HG02623 (cell line): ENCODE measurements around the gene ASB5.
A peak's percentile ranks its signal among the peaks of the same experiment; 100 is the strongest.
"Not testable (repeated sequence)": the region's sequence is repeated elsewhere in the genome, so short reads cannot be mapped to it uniquely, and the experiment has no call there.

Source experiments
- ATAC-seq: cut with Tn5 transposase; IDR thresholded peaks from one replicate; pipeline ENCODE4 v1.9.1; 2021; ENCODE audit warnings: moderate library complexity; ENCODE audit not compliant: unreplicated experiment

Gene ASB5

DNA sequence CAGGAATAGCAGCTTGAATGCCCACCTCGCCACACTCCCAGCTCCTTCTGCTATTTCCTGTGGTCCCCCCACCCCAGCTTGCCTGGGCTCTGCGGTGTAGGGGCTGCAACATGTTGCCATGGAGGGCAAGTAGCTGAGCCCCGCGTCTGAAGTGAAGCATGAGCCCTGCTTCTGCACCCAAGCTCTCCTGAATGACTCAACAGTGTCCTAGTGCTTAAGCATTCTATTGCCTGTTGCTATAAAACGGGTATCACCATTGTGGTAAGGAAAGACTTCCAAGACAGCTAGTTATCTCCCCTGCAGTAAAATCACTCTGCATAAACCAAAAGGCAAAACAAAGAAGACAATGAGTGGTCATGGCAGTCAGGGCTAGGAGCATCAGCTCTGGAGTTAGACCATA, 42.3 kb downstream of the ASB5 start:
- no peak for ATAC-seq

DNA sequence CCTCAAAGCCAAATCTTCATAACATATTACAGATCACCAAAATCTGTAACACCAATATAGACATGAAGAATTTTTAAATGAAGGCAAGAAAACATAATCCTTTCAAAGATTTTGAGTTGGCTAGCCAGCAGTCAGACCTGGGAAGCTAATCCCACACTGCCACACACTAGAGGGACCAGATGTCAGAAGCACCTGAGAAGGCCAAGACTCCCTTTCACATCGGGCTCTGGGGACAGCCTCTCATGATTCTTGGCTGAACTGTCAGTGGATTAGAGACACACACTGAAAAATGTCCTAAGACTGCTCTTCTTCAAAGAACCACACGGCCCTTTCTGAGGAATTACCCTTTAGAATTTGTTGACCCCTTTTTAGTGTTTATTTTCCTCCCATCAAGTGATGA, 45.5 kb downstream of the ASB5 start:
- ATAC-seq: no peak

DNA sequence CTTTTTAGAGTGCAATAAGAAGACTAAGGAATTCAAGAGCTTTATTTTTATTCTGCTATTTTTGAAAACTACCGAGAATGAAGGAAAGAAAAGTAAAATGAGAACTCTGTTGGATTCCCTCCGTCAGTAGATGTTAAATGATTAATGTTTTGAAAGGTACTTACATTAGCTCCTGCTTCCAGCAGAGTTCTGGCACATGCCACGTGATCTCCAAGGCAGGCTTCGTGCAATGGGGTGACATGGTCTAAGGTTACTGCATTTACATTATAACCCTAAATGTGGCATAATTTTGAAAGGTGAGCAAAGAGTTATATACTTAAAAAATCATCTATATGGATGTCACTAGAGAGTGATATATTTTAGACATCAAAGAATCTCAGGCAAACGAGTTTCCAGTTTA, 46.9 kb downstream of the ASB5 start:
- no peak for ATAC-seq

DNA sequence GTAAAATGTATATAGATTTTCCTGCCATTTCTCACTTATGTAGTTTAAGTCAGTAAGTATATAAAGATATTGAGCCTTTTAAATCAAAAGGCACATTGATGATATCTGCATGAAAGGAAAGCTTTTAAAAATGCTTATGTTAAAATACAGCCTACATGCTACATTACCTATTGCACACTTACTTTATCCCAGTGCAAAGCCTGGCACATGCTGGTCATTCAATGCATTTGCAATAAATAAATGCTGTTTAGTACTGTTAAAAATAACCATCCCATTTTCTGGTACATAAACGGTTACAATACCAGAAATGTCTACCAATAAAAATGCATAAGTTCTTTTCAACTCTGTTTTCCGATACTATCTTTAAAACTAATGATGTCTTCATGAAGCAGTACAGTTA, 51.5 kb downstream of the ASB5 start:
- ATAC-seq: no peak

DNA sequence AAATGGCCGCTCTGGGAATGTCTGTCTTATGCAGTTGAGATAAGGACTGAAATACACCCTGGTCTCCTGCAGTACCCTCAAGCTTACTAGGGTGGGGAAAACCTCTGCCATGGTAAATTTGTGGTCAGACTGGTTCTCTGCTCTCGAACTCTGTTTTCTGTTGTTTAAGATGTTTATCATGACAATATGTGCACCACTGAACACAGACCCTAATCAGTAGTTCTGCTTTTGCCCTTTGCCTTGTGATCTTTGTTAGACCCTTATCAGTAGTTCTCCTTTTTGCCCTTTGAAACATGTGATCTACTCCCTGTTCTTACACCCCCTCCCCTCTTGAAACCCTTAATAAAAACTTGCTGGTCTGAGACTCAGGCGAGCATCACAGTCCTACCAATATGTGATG, 56.7 kb downstream of the ASB5 start:
- ATAC-seq: not testable (repeated sequence)

DNA sequence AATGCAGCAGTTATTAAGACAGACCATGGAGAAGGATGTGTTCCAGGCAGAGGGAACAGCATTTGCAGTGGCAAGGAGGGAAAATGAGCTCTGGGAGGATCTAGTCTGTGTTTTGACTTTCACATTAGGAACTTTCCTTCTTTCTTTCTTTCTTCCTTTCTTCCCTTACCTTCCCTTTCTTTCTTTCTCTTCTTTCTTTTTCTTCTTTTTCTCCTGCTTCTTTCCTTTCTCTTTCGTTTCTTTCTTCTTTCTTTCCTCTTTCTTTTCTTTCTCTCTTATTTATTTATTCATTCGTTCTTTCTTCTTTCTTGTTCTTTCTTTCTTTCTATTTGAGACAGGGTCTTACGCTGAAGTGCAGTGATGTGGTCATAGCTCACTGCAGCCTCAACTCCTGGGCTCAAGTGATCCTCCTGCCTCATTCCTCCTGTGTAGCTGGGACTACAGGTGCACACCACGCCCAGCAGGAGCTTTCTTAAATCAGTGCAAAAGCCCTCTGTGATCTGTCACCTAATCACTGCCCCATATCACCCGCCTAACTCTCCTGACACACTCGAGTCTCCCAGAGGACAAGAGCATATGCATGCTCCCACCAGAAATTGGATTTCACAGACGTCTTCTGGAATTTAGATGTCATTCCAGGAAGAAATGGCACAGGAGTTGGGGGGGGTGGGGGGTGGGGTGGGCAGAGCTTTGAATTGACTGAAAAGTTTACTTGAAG, 58.3 kb downstream of the ASB5 start:
- no peak for ATAC-seq

DNA sequence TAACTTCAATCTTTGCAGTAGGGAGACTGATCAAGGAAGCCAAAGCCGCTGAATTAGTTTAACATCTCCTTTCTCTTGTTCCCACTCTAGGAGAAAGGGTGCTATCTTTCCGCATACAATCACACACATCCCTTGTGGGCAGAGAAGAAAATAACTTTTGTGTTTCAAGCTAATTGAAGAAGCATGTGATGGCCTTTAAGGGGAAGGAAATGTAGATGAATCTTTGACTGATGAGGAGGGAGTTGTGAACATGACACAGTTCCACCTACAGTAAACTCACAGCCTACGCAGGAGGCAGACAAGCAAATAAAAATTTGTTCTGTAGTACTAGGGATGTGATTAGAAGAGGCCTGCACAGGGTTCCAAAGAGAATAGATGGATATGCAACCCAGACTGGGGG, 58.9 kb downstream of the ASB5 start:
- ATAC-seq: no peak

DNA sequence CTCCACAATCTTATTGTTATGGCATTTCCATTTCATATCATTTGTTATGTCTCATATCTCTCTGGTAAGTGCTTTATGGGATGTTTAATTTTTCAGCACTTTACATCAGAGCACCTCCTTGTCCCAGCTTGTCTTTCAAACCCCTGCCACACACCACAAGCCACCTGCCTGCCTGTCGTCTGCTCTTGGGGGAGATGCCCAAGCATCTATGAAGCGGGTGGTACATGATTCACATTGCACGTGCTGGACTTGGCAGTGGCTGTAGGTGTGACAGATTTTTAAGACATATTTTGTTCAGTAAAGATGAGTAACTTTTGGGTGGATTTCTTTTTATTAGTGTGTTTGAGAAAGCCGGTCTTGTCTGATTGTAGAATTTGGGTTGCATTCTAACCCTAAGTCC, 59.5 kb downstream of the ASB5 start:
- no peak for ATAC-seq

DNA sequence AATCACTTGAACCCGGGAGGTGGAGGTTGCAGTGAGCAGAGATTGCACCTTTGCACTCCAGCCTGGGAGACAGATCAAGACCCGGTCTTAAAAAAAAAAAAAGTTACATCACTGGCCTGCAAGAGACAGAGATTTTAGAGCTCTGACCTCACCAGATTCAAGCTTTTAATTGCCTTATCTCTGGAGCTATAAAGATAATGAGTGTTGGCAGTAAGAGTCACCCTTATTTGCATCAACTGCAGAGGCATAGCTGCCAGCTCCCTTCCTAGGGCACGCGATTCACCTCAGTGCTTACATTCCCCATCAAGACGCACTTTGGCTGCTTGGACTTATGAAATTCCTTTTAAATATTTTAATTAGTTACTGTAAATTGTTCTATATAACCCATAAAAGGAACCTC, 61.2 kb downstream of the ASB5 start:
- ATAC-seq: no peak

DNA sequence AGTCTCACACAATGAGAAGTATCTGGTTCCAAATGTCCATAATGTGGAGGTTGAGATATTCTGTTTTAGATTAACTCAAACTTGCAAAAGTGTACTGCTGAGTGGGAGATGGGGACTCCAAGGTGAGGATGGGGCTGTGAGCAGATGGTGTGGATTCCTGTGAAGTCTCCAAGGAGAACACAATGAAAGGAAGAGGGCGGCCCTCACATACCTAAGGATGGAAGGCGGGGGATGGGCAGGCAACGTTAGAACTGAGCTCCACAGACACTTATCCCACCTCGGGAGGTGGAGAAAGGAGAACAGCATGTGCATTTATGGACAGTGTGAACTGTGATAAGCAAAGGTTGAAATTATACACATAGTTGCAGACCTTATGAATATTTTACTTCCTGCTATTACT, 63.7 kb downstream of the ASB5 start:
- ATAC-seq: no peak

DNA sequence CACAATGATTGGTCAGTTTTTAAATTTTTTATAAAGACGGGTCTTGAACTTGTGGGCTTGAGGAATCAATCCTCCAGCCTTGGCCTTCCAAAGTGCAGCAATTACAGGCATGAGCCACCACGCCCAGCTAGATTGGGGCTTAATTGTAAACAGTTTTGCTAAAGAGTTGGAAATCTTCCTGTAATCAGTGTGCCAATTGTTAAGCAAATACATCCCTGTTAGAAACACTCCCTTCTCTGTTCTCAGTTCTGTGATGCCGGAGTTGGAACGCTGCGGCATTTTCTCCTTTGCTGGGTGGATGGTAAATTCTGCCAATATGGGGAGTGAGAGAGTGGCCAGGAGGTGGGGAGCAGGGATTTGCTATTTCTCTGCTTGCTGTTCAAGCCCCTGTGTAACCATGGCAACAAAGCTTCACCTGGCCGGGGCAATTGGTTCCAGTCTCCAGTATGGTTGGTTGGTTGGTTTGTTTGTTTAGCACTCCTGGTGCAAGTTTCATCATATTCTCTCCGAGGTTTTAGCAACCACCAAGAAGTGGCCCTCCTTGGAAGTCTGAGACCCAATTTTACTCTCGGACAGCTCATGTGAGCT, 70.6 kb downstream of the ASB5 start:
- ATAC-seq: no peak

DNA sequence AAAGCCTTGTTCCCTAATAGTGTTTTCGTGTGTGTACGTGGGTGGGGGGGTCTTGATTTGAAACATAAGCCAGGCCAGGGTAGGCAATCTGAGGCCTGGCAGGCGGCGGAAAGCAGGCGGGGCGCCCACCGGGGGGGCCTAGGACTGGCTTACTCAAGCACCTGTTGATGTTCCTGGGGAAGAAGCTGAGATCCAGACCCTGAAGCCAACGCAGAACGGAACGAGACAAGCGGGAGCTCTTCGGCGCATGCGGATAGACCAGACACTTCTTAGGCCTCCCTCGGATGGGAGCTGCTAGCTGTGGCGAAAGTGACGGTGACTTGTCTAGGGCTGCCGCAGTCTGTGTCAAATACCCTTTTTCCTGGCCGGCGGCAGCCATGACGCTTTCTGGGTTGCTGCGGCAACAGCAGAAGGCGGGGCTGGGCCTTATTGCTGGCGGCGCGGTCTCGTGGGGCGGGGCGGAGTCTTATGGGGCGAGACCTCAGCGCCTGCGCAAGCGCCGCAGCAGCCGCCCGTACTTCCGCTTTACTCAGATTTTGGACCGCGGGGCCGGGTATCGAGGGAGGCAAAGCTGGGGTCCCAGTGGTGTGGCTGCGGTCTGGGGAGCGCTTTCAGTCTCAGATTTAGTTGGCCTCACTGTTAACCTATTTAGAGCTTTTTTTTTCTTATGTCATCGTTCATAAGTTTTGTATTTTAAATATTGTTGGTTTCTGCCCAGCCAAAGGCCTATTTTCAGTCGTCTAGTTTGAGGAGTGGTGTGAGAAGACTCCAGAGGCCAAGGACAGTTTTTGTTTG, 73.6 kb downstream of the ASB5 start, which contains the start of gene SPATA4:
SPATA4 (minus strand) TSS at position 402 of the 795 bp plus-strand sequence; CDS start at position 379, 23 bp downstream.
- peak; percentile 99 for ATAC-seq

DNA sequence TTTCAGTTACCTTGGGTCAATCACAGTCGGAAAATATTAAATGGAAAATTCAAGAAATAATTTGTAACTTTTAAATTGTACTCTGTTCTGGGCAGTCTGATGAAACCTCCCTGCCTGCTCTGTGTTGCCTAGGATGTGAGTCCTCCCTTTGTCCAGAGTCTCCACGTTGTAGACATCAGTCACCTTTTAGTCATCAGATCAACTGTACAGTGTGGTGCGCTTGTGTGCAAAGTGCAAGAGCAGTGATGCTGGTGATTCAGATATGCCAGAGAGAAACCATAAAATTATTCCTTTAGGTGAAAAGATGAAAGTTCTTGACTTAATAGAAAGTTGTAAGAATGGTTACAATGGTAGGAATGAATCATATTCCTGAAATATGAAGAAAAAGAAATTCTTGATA, 75.1 kb downstream of the ASB5 start:
- no peak for ATAC-seq

DNA sequence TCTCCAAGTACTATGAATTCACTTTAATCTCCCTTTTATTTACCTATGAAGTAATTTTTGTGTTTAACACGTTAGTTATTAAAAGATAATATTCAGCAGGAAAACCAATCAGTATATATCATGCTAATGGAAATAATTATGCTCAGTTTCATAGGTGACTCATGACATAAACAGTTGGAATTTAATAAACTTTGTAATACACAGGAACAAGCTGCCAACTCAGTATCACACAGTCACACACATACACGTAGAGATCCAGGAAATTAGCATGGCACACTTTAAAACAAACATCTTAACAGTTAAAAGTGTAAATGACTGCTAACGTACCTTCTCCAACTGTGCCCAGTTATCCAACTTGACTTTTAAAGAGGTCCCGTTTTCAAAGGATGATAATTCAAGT, 75.9 kb downstream of the ASB5 start:
- no peak for ATAC-seq

DNA sequence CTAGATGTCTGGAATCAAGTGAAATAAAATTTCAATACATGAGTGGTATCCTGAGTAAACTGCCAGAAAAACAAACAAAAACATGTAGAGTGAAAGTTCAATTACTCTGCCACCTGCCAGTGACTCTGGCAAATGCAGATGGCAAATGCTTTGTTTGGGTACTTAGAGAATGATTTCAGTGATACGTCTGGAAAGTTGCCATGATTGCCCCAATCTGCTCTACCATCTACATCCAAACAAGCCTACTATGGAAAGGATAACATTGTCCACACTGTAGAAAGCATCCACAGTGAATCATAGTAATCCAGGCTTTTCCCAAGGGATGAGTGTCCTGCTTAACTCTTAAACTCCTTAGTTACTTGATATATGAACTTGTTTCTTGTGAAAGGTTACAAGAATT, 77.0 kb downstream of the ASB5 start:
- no peak for ATAC-seq

DNA sequence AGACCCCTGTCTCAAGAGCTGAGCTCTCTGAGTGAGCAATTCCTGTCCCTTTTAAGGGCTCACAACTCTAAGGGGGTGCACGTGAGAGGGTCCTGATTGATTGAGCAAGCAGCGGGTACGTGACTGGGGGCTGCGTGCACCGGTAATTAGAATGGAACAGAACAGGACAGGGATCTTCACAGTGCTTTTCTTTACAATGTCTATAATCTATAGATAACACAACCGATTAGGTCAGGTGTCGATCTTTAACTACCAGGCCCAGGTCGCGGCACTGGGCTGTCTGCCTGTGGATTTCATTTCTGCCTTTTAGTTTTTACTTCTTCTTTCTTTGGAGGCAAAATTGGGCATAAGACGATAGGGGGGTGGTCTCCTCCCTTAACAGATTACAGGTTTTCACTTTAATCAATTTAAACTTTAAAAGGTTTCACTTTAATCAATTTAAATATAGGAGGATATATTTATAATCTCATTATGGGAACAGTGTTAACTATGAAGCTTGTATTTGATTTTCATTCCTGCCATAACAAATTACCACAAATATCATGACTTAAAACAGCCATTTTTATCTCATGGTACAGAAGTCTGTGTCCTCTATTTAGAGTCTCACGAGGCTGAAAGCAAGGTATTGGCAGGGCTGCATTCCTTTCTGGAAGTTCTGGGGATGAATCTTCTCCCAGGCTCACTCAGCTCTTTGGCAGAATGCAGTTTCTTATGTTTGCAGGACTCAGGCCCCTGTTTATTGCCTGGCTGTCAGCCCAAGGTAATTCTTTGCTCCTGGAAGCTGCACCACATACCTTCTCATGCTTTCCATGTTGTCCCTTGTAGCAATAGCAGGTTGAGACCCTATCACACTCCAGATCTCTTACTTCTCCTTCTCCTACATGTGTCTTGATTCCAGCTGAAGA, 78.9 kb downstream of the ASB5 start:
- no peak for ATAC-seq

DNA sequence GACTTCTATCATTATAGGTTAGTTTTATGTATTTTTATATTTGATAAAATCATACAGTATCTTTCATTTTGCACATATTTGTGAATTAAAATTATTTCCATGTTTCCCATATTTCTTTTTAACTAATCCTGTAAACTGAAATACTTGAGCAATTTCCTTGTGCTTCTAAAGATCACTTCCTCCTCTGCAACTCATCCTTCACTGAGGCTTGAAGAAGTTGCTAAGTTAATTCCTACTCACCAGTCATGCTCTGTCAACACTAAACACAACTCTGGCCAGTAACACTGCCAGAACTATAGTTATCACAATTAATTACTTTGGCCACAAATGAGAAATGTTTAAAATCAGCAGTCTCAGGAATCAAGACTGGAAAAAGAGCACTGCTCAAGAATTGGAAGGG, 80.4 kb downstream of the ASB5 start:
- ATAC-seq: no peak

DNA sequence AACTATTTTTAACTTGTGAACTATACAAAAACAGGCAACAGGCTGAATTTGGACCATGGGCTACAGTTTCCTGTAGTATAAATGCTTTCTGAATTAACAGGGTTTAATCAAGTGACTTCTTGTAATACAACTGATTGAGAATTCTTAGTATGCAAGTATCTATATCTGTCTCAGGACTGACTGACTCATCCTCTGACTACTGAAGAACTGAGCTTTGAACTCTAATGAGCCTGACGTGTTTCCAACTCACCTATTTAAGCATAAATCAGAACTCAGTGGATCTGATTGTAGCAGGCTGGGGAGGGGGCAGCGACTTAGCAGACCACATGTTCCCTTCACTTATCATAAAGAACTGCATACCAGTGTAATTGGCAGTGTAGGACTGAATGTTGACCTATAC, 81.4 kb downstream of the ASB5 start:
- ATAC-seq: no peak

DNA sequence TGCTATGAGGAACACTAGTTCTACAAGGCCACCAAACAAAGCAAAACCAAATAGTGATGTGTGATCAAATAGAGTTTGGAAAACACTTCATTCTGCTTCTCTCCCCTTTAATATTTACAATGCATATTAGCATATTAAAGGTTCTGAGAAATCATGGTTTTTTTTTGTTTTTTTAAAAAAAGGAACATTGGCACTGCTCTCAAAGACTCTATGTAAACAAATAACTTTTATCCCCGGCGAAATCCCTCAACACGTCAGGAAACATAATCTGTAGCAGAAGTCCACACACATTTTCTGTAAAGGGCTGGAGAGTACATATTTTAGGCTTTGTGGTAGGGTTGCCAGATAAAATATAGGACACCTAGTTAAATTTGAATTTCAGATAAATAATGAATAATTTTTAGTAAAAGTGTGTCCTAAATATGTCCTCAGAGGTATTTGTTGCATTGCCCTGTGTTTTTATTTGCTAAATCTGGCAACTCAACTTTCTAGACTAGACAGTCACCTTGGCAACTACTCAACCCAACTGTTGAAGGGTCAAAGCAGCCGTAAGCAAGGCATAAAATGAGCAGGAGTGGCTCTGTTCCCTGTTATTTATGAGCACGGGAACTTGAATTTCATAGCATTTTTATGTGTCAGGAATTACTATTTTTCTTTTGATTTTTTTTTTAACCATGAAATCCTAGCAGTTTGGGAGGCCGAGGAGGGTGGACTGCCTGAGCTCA, 82.2 kb downstream of the ASB5 start:
- no peak for ATAC-seq

DNA sequence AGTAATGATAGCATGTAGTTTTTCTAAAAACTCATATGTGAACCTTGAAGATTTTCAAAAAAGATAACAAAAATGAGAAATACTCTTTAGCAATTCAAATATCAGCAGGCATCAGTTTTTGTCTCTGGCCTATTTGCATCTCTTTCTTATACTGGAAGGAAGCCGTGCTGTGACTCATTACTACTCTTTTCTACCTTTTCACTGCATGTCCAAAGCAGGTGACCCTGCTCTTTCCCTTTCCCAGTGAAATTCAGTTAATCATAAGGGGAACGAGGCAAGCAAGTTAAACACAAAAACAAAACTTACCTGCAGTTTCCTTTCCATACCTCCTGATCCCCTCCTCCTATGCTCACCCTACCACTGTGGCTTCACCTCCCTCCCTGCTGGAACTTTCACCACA, 83.0 kb downstream of the ASB5 start:
- no peak for ATAC-seq
